Sigmoid colon (tissue), 7 donors: Measurements from ENCODE around the gene GALNT7. TPM values are rescaled to one million over a fixed set of nuclear protein-coding genes. Genes with fewer than 3 reads are reported as not detected.

Experiments
- DNase-seq: peaks from one replicate; pipeline ENCODE4 v3.0.0-alpha.2; 2019
- H3K27ac ChIP-seq, 4 donors: fragments of 200-600 bp; sonication (generic); one replicate each; pipeline ENCODE4 v1.5.1; 2016 to 2019; ENCODE audit warnings: mild to moderate bottlenecking in 1 of 4
- H3K27me3 ChIP-seq, 3 donors: fragments of 200-600 bp; sonication (generic); one replicate each; pipeline ENCODE4 v1.5.1; 2019; ENCODE audit warnings: mild to moderate bottlenecking in 1 of 3
- H3K36me3 ChIP-seq, 4 donors: fragments of 200-600 bp; sonication (generic); one replicate each; pipeline ENCODE4 v1.5.1; 2016 to 2019
- H3K4me1 ChIP-seq, 4 donors: fragments of 200-600 bp; sonication (generic); one replicate each; pipeline ENCODE4 v1.5.1; 2017 to 2019
- H3K4me3 ChIP-seq, 4 donors: fragments of 200-600 bp; sonication (generic); one replicate each; pipeline ENCODE4 v1.5.1; 2017 to 2019; ENCODE audit warnings: mild to moderate bottlenecking in 2 of 4, moderate library complexity in 1 of 4
- H3K9me3 ChIP-seq, 4 donors: fragments of 200-600 bp in 3 of 4; sonication (generic) in 3 of 4; one replicate each; pipeline versions ENCODE4 v1.5.1 to v1.6.1; 2013 to 2019
- EP300 ChIP-seq, 4 donors: sonication (generic); formaldehyde crosslinking; IDR thresholded peaks; one replicate each; pipeline ENCODE4 v1.6.1; 2017; ENCODE audit warnings: antibody characterized with exemption in 4 of 4
- POLR2A ChIP-seq, 2 donors: fragments of 450-650 bp; IDR thresholded peaks; one replicate each; pipeline ENCODE4 v1.6.1; 2016; ENCODE audit warnings: antibody characterized with exemption in 2 of 2, mild to moderate bottlenecking in 2 of 2, moderate library complexity in 2 of 2
- POLR2AphosphoS5 ChIP-seq, 4 donors: sonication (generic); formaldehyde crosslinking; IDR thresholded peaks; one replicate each; pipeline ENCODE4 v1.6.1; 2017; ENCODE audit warnings: antibody characterized with exemption in 4 of 4
- WGBS, 2 donors: extraction: QIAGEN DNeasy Blood & Tissue Kit; methylation state at CpG; one replicate each; pipeline ENCODE4 v1.1.7; 2013; 5-methylcytosine and 5-hydroxymethylcytosine counted together
- intact Hi-C: fragments of 100-400 bp; cut with DNase I; formaldehyde crosslinking; loops from one replicate; pipeline ENCODE4 v1.15.1; 2023
- polyA plus RNA-seq, 3 donors: library from polyadenylated mRNA; stranded (reverse); fragments of 200-250 nt; gene quantifications; one replicate each; pipeline ENCODE4 v1.2.3, GENCODE V29; 2013
- total RNA-seq, 4 donors: library from RNA; depleted of rRNA; stranded (reverse); fragments of >200 nt; gene quantifications; one replicate each; pipeline ENCODE4 v1.1.0, GENCODE V29; 2016
- TF ChIP-seq, protein P1 (sequence below), 4 experiments: fragments of 450-650 bp in 3 of 4; fragments of 200-600 bp in 1 of 4; IDR thresholded peaks; one replicate each; pipeline ENCODE4 v1.5.1; 2016 to 2019; ENCODE audit warnings: antibody characterized with exemption in 4 of 4, mild to moderate bottlenecking in 3 of 4, moderate library complexity in 2 of 4
- donor health status: healthy with polysubstance abuse.
- donor health status: Bipolar disorder and iron deficiency.
- donor health status: healthy.

Gene GALNT7
- total and polyA plus RNA-seq, 7 donors = 13.2 to 22.7 (median 16.8) TPM

DNA sequence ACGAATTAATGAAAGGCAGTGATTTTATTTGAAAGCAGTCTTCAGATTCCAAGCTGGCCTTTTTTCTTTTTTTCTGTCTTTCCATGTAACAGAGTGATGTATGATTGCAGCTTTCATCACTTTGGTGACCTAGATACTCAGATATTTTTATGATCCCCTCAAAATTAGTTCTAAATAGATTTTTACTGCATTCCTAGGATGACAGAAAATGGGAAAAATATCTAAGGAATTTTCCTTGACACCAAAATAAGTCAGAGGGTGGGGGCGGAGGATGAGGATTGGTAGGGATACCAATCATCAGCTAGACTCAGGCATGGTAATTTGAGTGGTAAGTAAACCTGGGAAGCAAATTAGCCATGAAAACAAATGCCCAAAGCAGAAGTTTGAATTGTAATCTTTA, 177.5 kb downstream of the GALNT7 start:
- Histone ChIP-seq H3K36me3 (no peaks in the 10 kb centered on the region), H3K27ac (no peak overlapping the region), H3K27me3 (no peaks in the 10 kb centered on the region), H3K4me1 (no peaks in the 10 kb centered on the region), H3K9me3 (no peaks in the 10 kb centered on the region), H3K4me3 (no peak overlapping the region)
- no peak for TF ChIP-seq EP300 (IDR thresholded peaks at IDR 0.05)
- intact Hi-C loops = no loop called here
- DNase-seq = no peak
- 47 to 89% methylated on average over 2 of the region's 2 CpGs for WGBS, 2 donors

DNA sequence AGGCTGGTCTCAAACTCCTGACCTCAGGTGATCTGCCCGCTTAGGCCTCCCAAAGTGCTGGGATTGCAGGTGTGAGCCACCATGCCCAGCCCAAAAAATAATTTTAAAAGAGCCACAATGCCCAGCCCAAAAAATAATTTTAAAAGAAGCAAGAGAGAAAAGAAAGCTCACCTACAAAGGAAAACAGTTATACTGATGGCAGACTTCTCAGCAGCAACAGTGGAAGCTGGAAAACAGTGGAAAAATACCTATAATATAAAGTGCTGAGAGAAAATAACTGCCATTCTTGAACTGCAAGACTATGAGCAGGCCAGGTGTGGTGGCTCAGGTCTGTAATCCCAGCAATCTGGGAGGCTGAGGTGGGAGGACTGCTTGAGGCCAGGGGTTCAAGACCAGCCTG, 178.9 kb downstream of the GALNT7 start:
- intact Hi-C loops = no loop called here
- no peaks in the 10 kb centered on the region for H3K36me3 ChIP-seq
- H3K27ac ChIP-seq = no peak overlapping the region
- no peak for TF ChIP-seq POLR2A (IDR thresholded peaks at IDR 0.05)
- TF ChIP-seq, protein P1, sequence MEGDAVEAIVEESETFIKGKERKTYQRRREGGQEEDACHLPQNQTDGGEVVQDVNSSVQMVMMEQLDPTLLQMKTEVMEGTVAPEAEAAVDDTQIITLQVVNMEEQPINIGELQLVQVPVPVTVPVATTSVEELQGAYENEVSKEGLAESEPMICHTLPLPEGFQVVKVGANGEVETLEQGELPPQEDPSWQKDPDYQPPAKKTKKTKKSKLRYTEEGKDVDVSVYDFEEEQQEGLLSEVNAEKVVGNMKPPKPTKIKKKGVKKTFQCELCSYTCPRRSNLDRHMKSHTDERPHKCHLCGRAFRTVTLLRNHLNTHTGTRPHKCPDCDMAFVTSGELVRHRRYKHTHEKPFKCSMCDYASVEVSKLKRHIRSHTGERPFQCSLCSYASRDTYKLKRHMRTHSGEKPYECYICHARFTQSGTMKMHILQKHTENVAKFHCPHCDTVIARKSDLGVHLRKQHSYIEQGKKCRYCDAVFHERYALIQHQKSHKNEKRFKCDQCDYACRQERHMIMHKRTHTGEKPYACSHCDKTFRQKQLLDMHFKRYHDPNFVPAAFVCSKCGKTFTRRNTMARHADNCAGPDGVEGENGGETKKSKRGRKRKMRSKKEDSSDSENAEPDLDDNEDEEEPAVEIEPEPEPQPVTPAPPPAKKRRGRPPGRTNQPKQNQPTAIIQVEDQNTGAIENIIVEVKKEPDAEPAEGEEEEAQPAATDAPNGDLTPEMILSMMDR (IDR thresholded peaks at IDR 0.05) = no peak
- TF ChIP-seq POLR2AphosphoS5 (IDR thresholded peaks at IDR 0.05) = no peak
- TF ChIP-seq EP300 (IDR thresholded peaks at IDR 0.05) = no peak
- no peaks in the 10 kb centered on the region for H3K27me3 ChIP-seq
- H3K4me1 ChIP-seq = no peaks in the 10 kb centered on the region
- no peak overlapping the region for H3K4me3 ChIP-seq
- DNase-seq = no peak
- no peaks in the 10 kb centered on the region for H3K9me3 ChIP-seq
- WGBS, 2 donors = 90 to 94% methylated on average over 1 of the region's 1 CpG

DNA sequence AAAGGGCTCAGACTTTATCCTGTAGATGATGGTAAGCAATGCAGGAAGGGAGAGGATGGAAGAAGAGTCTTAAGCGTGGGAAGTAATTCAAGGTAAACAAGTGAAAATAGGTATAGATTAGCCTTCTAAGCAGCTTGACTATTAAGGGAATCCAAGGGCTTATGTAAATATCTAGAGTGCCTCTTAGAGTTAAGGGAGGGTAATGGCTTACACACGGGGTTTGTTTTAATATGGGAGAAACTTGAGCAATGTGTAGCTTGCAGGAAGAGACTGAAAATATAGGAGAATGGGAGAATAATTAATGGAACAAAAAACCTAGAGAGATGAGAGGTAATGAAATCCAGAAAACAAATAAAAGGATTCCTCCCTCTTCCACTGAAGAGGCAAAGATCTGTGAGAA, 189.3 kb downstream of the GALNT7 start:
- Histone ChIP-seq H3K27ac (no peak overlapping the region), H3K9me3 (peaks cover 0 to 3% (median 0%) of the 10 kb centered on the region in 4 donors), H3K27me3 (no peaks in the 10 kb centered on the region), H3K36me3 (no peaks in the 10 kb centered on the region), H3K4me1 (no peaks in the 10 kb centered on the region), H3K4me3 (no peak overlapping the region)
- intact Hi-C loops = no loop called here
- TF ChIP-seq EP300 (IDR thresholded peaks at IDR 0.05) (no peak), POLR2A (IDR thresholded peaks at IDR 0.05) (no peak), POLR2AphosphoS5 (IDR thresholded peaks at IDR 0.05) (no peak)
- TF ChIP-seq, protein P1 (IDR thresholded peaks at IDR 0.05) = no peak
- no peak for DNase-seq
- WGBS, 2 donors = 58 to 73% methylated on average over 2 of the region's 2 CpGs

DNA sequence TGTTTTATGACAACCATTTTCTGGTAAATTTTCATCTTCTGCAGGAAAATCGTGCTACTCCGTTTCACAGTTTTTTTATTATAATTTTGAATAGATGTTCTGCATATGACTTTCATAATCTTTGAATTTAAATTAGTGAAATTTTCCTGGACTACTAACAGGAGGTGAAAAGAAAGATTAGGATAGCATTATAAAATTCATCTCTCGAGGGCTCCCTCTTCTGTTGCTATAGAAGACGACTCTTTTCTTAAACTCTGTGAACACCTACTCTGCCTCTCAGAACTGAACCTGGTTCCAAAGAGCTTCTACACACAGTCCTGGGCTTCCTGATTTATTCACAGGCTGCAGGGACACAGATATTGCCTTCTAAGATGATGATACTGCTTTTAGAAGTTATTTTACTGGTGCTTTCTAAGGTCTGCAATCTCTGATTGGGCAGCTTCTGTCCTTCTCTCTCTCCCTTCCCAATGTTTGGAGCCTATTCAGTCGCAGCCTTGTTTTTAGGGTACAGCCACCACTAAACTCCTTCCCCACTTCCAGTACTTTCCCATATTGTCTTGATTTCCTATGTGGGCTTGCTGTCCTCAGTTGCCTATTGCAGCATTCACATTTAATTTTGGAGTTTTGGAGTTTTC, 192.1 kb downstream of the GALNT7 start:
- intact Hi-C loops = no loop called here
- Histone ChIP-seq H3K4me1 (no peaks in the 10 kb centered on the region), H3K4me3 (no peak overlapping the region), H3K27ac (no peak overlapping the region), H3K9me3 (peaks cover 0 to 3% (median 0%) of the 10 kb centered on the region in 4 donors), H3K27me3 (no peaks in the 10 kb centered on the region), H3K36me3 (no peaks in the 10 kb centered on the region)
- TF ChIP-seq, protein P1 (IDR thresholded peaks at IDR 0.05) = peak in 2 of 4 experiments; percentile 14 to 25
- TF ChIP-seq POLR2A (IDR thresholded peaks at IDR 0.05) = no peak
- 50 to 62% methylated on average over 5 of the region's 5 CpGs for WGBS, 2 donors
- no peak for DNase-seq

DNA sequence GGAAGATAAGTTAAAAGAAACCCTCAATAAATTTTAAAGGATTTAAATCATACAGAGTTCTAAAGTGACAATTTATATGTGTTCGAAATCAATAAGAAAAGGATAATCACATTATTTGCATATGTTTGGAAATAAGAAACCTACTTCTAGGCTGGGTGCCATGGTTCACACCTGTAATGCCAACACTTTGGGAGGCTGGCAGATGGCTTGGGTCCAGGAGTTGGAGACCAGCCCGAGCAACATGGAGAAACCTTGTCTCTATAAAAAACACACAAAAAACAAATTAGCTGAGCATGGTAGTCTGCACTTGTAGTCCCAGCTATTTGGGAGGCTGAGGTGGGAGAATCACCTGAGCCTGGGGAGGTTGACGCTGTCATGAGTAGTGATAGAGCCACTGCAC, 194.1 kb downstream of the GALNT7 start:
- H3K4me3 ChIP-seq = no peak overlapping the region
- DNase-seq = no peak
- no peaks in the 10 kb centered on the region for H3K27me3 ChIP-seq
- peaks cover 0 to 3% (median 0%) of the 10 kb centered on the region in 4 donors for H3K9me3 ChIP-seq
- H3K4me1 ChIP-seq = peaks cover 0 to 9% (median 6%) of the 10 kb centered on the region in 4 donors
- WGBS, 2 donors = 76 to 90% methylated on average over 3 of the region's 3 CpGs
- H3K27ac ChIP-seq = no peak overlapping the region
- no peaks in the 10 kb centered on the region for H3K36me3 ChIP-seq
- TF ChIP-seq POLR2A (IDR thresholded peaks at IDR 0.05) = no peak
- no peak for TF ChIP-seq EP300 (IDR thresholded peaks at IDR 0.05)
- TF ChIP-seq POLR2AphosphoS5 (IDR thresholded peaks at IDR 0.05) = no peak
- TF ChIP-seq, protein P1 (IDR thresholded peaks at IDR 0.05) = no peak
- intact Hi-C loops = no loop called here
